Progenitor cell of endocrine pancreas (in vitro differentiated cells): ENCODE measurements around the gene NPM1. TPM values are rescaled to one million over a fixed set of nuclear protein-coding genes. Genes with fewer than 3 reads are reported as not detected.

Experiments used
- DNase-seq: peaks from one replicate; pipeline ENCODE4 v3.0.0; 2021; ENCODE audit warnings: low spot score; ENCODE audit not compliant: unreplicated experiment
- H3K27ac Mint-ChIP-seq: 2 replicates; pipeline ENCODE4 v1.8.0; 2021; ENCODE audit warnings: mild to moderate bottlenecking, moderate library complexity, mixed read lengths
- H3K27me3 Mint-ChIP-seq: 2 replicates; pipeline ENCODE4 v1.8.0; 2021; ENCODE audit warnings: mixed read lengths
- H3K36me3 Mint-ChIP-seq: 2 replicates; pipeline ENCODE4 v1.8.0; 2022; ENCODE audit warnings: mixed read lengths; ENCODE audit not compliant: insufficient read depth
- H3K4me1 Mint-ChIP-seq: 2 replicates; pipeline ENCODE4 v1.8.0; 2021; ENCODE audit warnings: low read depth, mixed read lengths
- H3K4me3 Mint-ChIP-seq: 2 replicates; pipeline ENCODE4 v1.8.0; 2021; ENCODE audit warnings: low read depth, mild to moderate bottlenecking, moderate library complexity, mixed read lengths
- H3K9me3 Mint-ChIP-seq: 2 replicates; pipeline ENCODE4 v1.8.0; 2021; ENCODE audit warnings: low read depth, mixed read lengths
- CTCF ChIP-seq: fragments of 200-600 bp; sonication (generic); IDR thresholded peaks from one replicate; pipeline ENCODE4 v1.5.0; 2021; ENCODE audit warnings: antibody characterized with exemption, mild to moderate bottlenecking; ENCODE audit not compliant: unreplicated experiment
- long read RNA-seq: library from polyadenylated mRNA; unstranded; transcript quantifications from one replicate; pipeline ENCODE4 v2.0.0, GENCODE V29; 2020
- total RNA-seq: library from RNA; stranded (reverse); gene quantifications from 2 replicates; pipeline ENCODE4 v1.2.1, GENCODE V29; 2021

Gene NPM1
- total RNA-seq, result 1,367 and 1,453 TPM in 2 replicates
- long read RNA-seq, transcript NPM1-202 (10 exons, 1,237 nt), result minor isoform, 48 of 2,711 reads
- long read RNA-seq, transcript NPM1-203 (10 exons, 1,598 nt), result minor isoform, 80 of 2,711 reads
- long read RNA-seq, transcript NPM1-201 (11 exons, 1,758 nt), result major isoform, 2,470 of 2,711 reads
- long read RNA-seq, transcript NPM1-205 (5 exons, 670 nt), result minor isoform, 6 of 2,711 reads
- long read RNA-seq, partial matches to known transcripts, result 41 of 2,711 reads
- long read RNA-seq, other reads (novel, unspliced or antisense), result 66 of 2,711 reads

- DNase-seq, result peak; percentile 92
- H3K27me3 Mint-ChIP-seq, result no peaks in the 10 kb centered on the region
- H3K4me3 Mint-ChIP-seq, result peak within 1 kb of the TSS; percentile 98
- TF ChIP-seq CTCF, result no peak
- no peaks in the 10 kb centered on the region for H3K9me3 Mint-ChIP-seq
- peaks cover 20% of the 10 kb centered on the region for H3K36me3 Mint-ChIP-seq
- peak within 1 kb of the TSS; percentile 100 for H3K27ac Mint-ChIP-seq
- H3K4me1 Mint-ChIP-seq, result peaks cover 33% of the 10 kb centered on the region
Observed at GRCh38 chr5:171387345-171387969, at the start of gene NPM1. Gene NPM1 (plus strand): TSS chr5:171387849. CDS start chr5:171387949, 100 bp downstream.

GRCh38 chr5:171340042-171340441 lies 47.6 kb upstream of the NPM1 start:
- H3K4me3 Mint-ChIP-seq, result no peak overlapping the region
- TF ChIP-seq CTCF, result no peak
- peaks cover 6% of the 10 kb centered on the region for H3K9me3 Mint-ChIP-seq
- peaks cover 6% of the 10 kb centered on the region for H3K4me1 Mint-ChIP-seq
- H3K27me3 Mint-ChIP-seq, result peaks cover 37% of the 10 kb centered on the region
- DNase-seq, result no peak
- H3K36me3 Mint-ChIP-seq, result no peaks in the 10 kb centered on the region
- H3K27ac Mint-ChIP-seq, result peak overlapping the region; percentile 21

- peak overlapping the region; percentile 21 for H3K27ac Mint-ChIP-seq
Observed at GRCh38 chr5:171340491-171340890, 47.2 kb upstream of the NPM1 start.

GRCh38 chr5:171342362-171343111 lies 45.1 kb upstream of the NPM1 start:
- H3K27ac Mint-ChIP-seq, result no peak overlapping the region
- no peak for DNase-seq
- peaks cover 16% of the 10 kb centered on the region for H3K27me3 Mint-ChIP-seq
- H3K4me3 Mint-ChIP-seq, result no peak overlapping the region
- H3K9me3 Mint-ChIP-seq, result peaks cover 3% of the 10 kb centered on the region
- H3K4me1 Mint-ChIP-seq, result peaks cover 6% of the 10 kb centered on the region
- TF ChIP-seq CTCF, result peak; percentile 69
- H3K36me3 Mint-ChIP-seq, result no peaks in the 10 kb centered on the region

More at GRCh38 chr5:171340491-171340890, 47.2 kb upstream of the NPM1 start:
- no peak for TF ChIP-seq CTCF
- no peak overlapping the region for H3K4me3 Mint-ChIP-seq
- DNase-seq, result no peak
- peaks cover 6% of the 10 kb centered on the region for H3K9me3 Mint-ChIP-seq
- no peaks in the 10 kb centered on the region for H3K36me3 Mint-ChIP-seq
- H3K27me3 Mint-ChIP-seq, result peaks cover 32% of the 10 kb centered on the region
- peaks cover 6% of the 10 kb centered on the region for H3K4me1 Mint-ChIP-seq

- Mint-ChIP-seq H3K27ac (no peak overlapping the region), H3K4me3 (no peak overlapping the region), H3K9me3 (no peaks in the 10 kb centered on the region), H3K36me3 (no peaks in the 10 kb centered on the region), H3K4me1 (peaks cover 6% of the 10 kb centered on the region), H3K27me3 (peaks cover 8% of the 10 kb centered on the region)
- no peak for DNase-seq
- TF ChIP-seq CTCF, result no peak
Observed at GRCh38 chr5:171344936-171345608, 42.6 kb upstream of the NPM1 start.
